H9 (cell line): ENCODE measurements around the gene ITPK1. TPM values are rescaled to one million over a fixed set of nuclear protein-coding genes. Genes with fewer than 3 reads are reported as not detected.

Source experiments
- DNase-seq: peaks from one replicate; pipeline ENCODE4 v3.0.0-alpha.2; 2017
- H2AFZ ChIP-seq: one replicate; pipeline ENCODE4 v1.6.1; 2013; ENCODE audit warnings: mild to moderate bottlenecking, low read length, control low read depth, moderate library complexity
- H2AK5ac ChIP-seq: 2 replicates; pipeline ENCODE4 v1.6.1; 2013; ENCODE audit warnings: low read length, control low read depth, mixed read lengths; ENCODE audit not compliant: insufficient read length
- H2BK120ac ChIP-seq: one replicate; pipeline ENCODE4 v1.6.1; 2013; ENCODE audit warnings: low read depth, mild to moderate bottlenecking, low read length, control low read depth, inconsistent platforms; ENCODE audit not compliant: poor library complexity, severe bottlenecking
- H2BK12ac ChIP-seq: 2 replicates; pipeline ENCODE4 v1.6.1; 2013; ENCODE audit warnings: low read length, control low read depth, mixed read lengths, low read depth; ENCODE audit not compliant: insufficient read length
- H2BK15ac ChIP-seq: 2 replicates; pipeline ENCODE4 v1.6.1; 2013; ENCODE audit warnings: low read depth, low read length, control low read depth
- H2BK20ac ChIP-seq: one replicate; pipeline ENCODE4 v1.6.1; 2013; ENCODE audit warnings: low read depth, mild to moderate bottlenecking, low read length, control low read depth, inconsistent platforms; ENCODE audit not compliant: poor library complexity, severe bottlenecking
- H2BK5ac ChIP-seq: 2 replicates; pipeline ENCODE4 v1.6.1; 2013; ENCODE audit warnings: low read length, control low read depth, mixed read lengths; ENCODE audit not compliant: insufficient read length
- H3K14ac ChIP-seq: 2 replicates; pipeline ENCODE4 v1.6.1; 2013; ENCODE audit warnings: low read length, control low read depth; ENCODE audit not compliant: insufficient read depth
- H3K18ac ChIP-seq: 2 replicates; pipeline ENCODE4 v1.6.1; 2013; ENCODE audit warnings: low read depth, mild to moderate bottlenecking, mixed read lengths, low read length, control low read depth; ENCODE audit not compliant: insufficient read length
- H3K23ac ChIP-seq: 2 replicates; pipeline ENCODE4 v1.6.1; 2013; ENCODE audit warnings: low read length, control low read depth, mixed read lengths, low read depth; ENCODE audit not compliant: insufficient read length
- H3K23me2 ChIP-seq: 2 replicates; pipeline ENCODE4 v1.6.1; 2013; ENCODE audit warnings: low read depth, mild to moderate bottlenecking, mixed read lengths, low read length, control low read depth; ENCODE audit not compliant: insufficient read length, poor library complexity, severe bottlenecking
- H3K27ac ChIP-seq: 2 replicates; pipeline ENCODE4 v1.5.1; 2013; ENCODE audit warnings: low read length, control low read depth, mixed read lengths, low read depth; ENCODE audit not compliant: insufficient read length
- H3K27me3 ChIP-seq: 2 replicates; pipeline ENCODE4 v1.6.1; 2013; ENCODE audit warnings: low read length, control low read depth, inconsistent platforms; ENCODE audit not compliant: insufficient read depth
- H3K4ac ChIP-seq: 2 replicates; pipeline ENCODE4 v1.6.1; 2013; ENCODE audit warnings: low read depth, mild to moderate bottlenecking, control low read depth, inconsistent platforms, low read length, moderate library complexity
- H3K4me1 ChIP-seq: 2 replicates; pipeline ENCODE4 v1.6.1; 2013; ENCODE audit warnings: low read length, control low read depth, inconsistent platforms; ENCODE audit not compliant: insufficient read depth
- H3K4me2 ChIP-seq: 2 replicates; pipeline ENCODE4 v1.6.1; 2013; ENCODE audit warnings: low read length, control low read depth, mixed read lengths; ENCODE audit not compliant: insufficient read length, insufficient read depth
- H3K56ac ChIP-seq: 2 replicates; pipeline ENCODE4 v1.6.1; 2013; ENCODE audit warnings: low read depth, mild to moderate bottlenecking, mixed read lengths, low read length, control low read depth; ENCODE audit not compliant: insufficient read length
- H3K79me1 ChIP-seq: 2 replicates; pipeline ENCODE4 v1.6.1; 2013; ENCODE audit warnings: low read depth, mild to moderate bottlenecking, moderate library complexity, low read length, control low read depth, inconsistent platforms; ENCODE audit not compliant: insufficient read depth, poor library complexity, severe bottlenecking
- H3K79me2 ChIP-seq: 2 replicates; pipeline ENCODE4 v1.6.1; 2013; ENCODE audit warnings: low read length, control low read depth, inconsistent platforms; ENCODE audit not compliant: insufficient read depth
- H3K9ac ChIP-seq: 2 replicates; pipeline ENCODE4 v1.6.1; 2013; ENCODE audit warnings: low read length, control low read depth, mixed read lengths; ENCODE audit not compliant: insufficient read length; ENCODE audit errors: extremely low read depth
- H3K9me3 ChIP-seq: one replicate; pipeline ENCODE4 v1.6.1; 2013; ENCODE audit warnings: low read depth, low read length, inconsistent platforms; ENCODE audit not compliant: control insufficient read depth
- H3T11ph ChIP-seq: one replicate; pipeline ENCODE4 v1.6.1; 2013; ENCODE audit warnings: mild to moderate bottlenecking, low read length, control low read depth, inconsistent platforms
- H4K20me1 ChIP-seq: one replicate; pipeline ENCODE4 v1.6.1; 2013; ENCODE audit not compliant: control insufficient read depth, insufficient read length, insufficient read depth
- H4K5ac ChIP-seq: 2 replicates; pipeline ENCODE4 v1.6.1; 2013; ENCODE audit warnings: low read depth, mild to moderate bottlenecking, mixed read lengths, low read length, control low read depth; ENCODE audit not compliant: insufficient read length
- H4K8ac ChIP-seq: replicated peaks from 2 replicates; pipeline ENCODE4 v1.6.1; 2013; ENCODE audit warnings: low read length, control low read depth, mixed read lengths, low read depth; ENCODE audit not compliant: insufficient read length
- H4K91ac ChIP-seq: 2 replicates; pipeline ENCODE4 v1.6.1; 2013; ENCODE audit warnings: low read depth, mild to moderate bottlenecking, moderate library complexity, mixed read lengths, low read length, control low read depth; ENCODE audit not compliant: insufficient read length
- H3K27ac Mint-ChIP-seq, 3 experiments: 2 replicates in 2 of 3; 3 replicates in 1 of 3; pipeline ENCODE4 v1.8.0; 2020 to 2021; ENCODE audit warnings: mixed read lengths in 3 of 3, mild to moderate bottlenecking in 1 of 3, moderate library complexity in 1 of 3
- H3K27me3 Mint-ChIP-seq: 2 replicates; pipeline ENCODE4 v1.8.0; 2021; ENCODE audit warnings: low read depth, mild to moderate bottlenecking, moderate library complexity, mixed read lengths
- H3K36me3 Mint-ChIP-seq, 3 experiments: 2 replicates in 2 of 3; 3 replicates in 1 of 3; pipeline ENCODE4 v1.8.0; 2020 to 2021; ENCODE audit warnings: low read depth in 3 of 3, mixed read lengths in 3 of 3; ENCODE audit not compliant: insufficient read depth in 1 of 3
- H3K4me1 Mint-ChIP-seq, 2 experiments: 2 replicates each; pipeline ENCODE4 v1.8.0; 2020; ENCODE audit warnings: mixed read lengths in 2 of 2
- H3K4me3 Mint-ChIP-seq, 2 experiments: 2 replicates in 1 of 2; 3 replicates in 1 of 2; pipeline ENCODE4 v1.8.0; 2020 to 2021; ENCODE audit warnings: mild to moderate bottlenecking in 2 of 2, mixed read lengths in 2 of 2, moderate library complexity in 1 of 2
- H3K9me3 Mint-ChIP-seq, 2 experiments: 2 replicates in 1 of 2; 3 replicates in 1 of 2; pipeline ENCODE4 v1.8.0; 2020; ENCODE audit warnings: mild to moderate bottlenecking in 2 of 2, mixed read lengths in 2 of 2, moderate library complexity in 1 of 2
- CTCF ChIP-seq: fragments of 200-600 bp; sonication (generic); conservative IDR thresholded peaks from 3 replicates; pipeline ENCODE4 v1.8.0; 2021; ENCODE audit warnings: antibody characterized with exemption, mild to moderate bottlenecking
- WGBS: extraction: QIAGEN DNeasy Blood & Tissue Kit; methylation state at CpG from one replicate; pipeline ENCODE4 v1.1.7; 2013; ENCODE audit warnings: missing lambda C conversion rate, low lambda C conversion rate, mixed read lengths; ENCODE audit not compliant: insufficient read length; ENCODE audit errors: extremely low coverage; 5-methylcytosine and 5-hydroxymethylcytosine counted together
- total RNA-seq: library from RNA; stranded (reverse); gene quantifications from 2 replicates; pipeline ENCODE4 v1.2.1, GENCODE V29; 2021

Gene ITPK1
- total RNA-seq, 1 experiment from 2014 or later, result 92.7 TPM

- Mint-ChIP-seq H3K9me3 (no peaks in the 10 kb centered on the region), H3K36me3 (no peaks in the 10 kb centered on the region; a peak in 3 of 7 replicates), H3K4me1 (peaks cover 17 to 30% of the 10 kb centered on the region in 2 experiments), H3K4me3 (no peak overlapping the region), H3K27ac (peak overlapping the region in 2 of 3 experiments; percentile 1 to 76; a peak in 3 of 7 replicates), H3K27me3 (no peaks in the 10 kb centered on the region; the same call in 1 of the 2 replicates)
- Histone ChIP-seq H4K91ac (no peak overlapping the region), H4K20me1 (no peaks in the 10 kb centered on the region), H2BK5ac (no peak overlapping the region), H3K14ac (no peak overlapping the region), H3K79me1 (peaks cover 5% of the 10 kb centered on the region), H3K9ac (no peak overlapping the region), H3K9me3 (no peaks in the 10 kb centered on the region), H2BK15ac (no peak overlapping the region), H3T11ph (no peak overlapping the region), H3K4me1 (no peaks in the 10 kb centered on the region), H3K4ac (no peak overlapping the region), H2AK5ac (no peak overlapping the region), H3K18ac (no peak overlapping the region), H3K56ac (no peak overlapping the region), H4K8ac (no peak overlapping the region), H3K23ac (no peak overlapping the region), H3K27ac (no peak overlapping the region), H3K79me2 (no peaks in the 10 kb centered on the region), H4K5ac (no peak overlapping the region), H3K4me2 (no peak overlapping the region), H2BK120ac (no peak overlapping the region), H2AFZ (no peak overlapping the region), H3K27me3 (no peaks in the 10 kb centered on the region), H3K23me2 (no peaks in the 10 kb centered on the region), H2BK20ac (no peak overlapping the region), H2BK12ac (no peak overlapping the region)
- TF ChIP-seq CTCF, result no peak
- DNase-seq, result no peak
- no CpG with 5 or more reads among the region's 7 CpGs for WGBS
Observed at GRCh38 chr14:93004699-93005082, 111.0 kb downstream of the ITPK1 start.
